ENCODE results near the gene ACTR1B. TPM values are rescaled to one million over a fixed set of nuclear protein-coding genes. Genes with fewer than 3 reads are reported as not detected.
"Not testable (repeated sequence)": the region's sequence is repeated elsewhere in the genome, so short reads cannot be mapped to it uniquely, and the experiment has no call there.

Gene ACTR1B
- total RNA-seq, 2 experiments from 2014 or later = 68.2 to 71.2 TPM

DNA sequence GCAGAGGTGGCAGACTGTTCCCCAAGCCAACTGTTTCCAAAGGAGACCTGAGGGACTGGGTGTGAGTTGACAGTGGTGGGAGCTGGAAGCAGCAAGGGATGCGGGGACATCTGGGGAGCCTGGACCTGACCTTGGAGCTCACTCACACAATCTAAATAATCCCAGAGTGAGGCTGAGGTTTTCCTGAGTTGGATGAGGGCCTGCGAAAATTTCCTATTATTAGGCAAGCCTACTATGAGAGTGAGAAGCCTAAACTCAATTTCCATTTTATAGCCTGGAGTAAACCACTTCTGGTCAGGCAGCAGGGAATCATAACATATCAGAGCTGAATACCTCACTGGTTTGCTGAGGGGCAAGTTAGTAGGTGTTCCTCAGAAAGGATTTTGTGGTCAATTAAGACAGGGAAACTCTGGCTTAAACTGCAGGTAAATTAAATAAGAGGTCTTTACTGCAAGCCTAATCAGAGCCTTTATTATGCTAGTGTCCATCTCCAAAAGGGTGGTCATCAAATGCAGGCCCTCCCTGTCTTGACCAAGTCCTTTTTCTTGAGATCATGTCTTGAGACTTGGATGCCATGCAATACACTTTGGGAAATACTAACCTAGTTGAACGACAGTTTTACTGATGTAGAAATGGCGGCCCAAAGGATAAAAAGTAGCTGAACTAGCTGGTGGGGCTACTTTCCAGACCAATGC lies 19.7 kb downstream of the ACTR1B start:
- BruUV-seq (replicated peaks) = no TSS peak
- H2AFZ ChIP-seq (ENCODE audit: low read length) = no peak overlapping the region
- peaks cover 24% of the 10 kb centered on the region for H3K36me3 ChIP-seq (ENCODE audit: insufficient read depth, low read length)
- POLR2A ChIA-PET = interaction anchor here (1.5 kb wide), 1 partner anchor 20 kb away, joined by 6 read pairs; no protein-coding TSS in a partner anchor
- intact Hi-C loops (cut with micrococcal nuclease; ENCODE audit: unreplicated experiment) = no loop called here
- TF ChIP-seq CTCF (conservative IDR thresholded peaks at IDR 0.05; ENCODE audit: low read length) (no peak), EZH2phosphoT487 (IDR thresholded peaks at IDR 0.05; ENCODE audit: borderline replicate concordance, low read depth, low read length) (no peak)
- H3K4me1 ChIP-seq (ENCODE audit: insufficient read depth, low read length, poor library complexity, severe bottlenecking) = peaks cover 20% of the 10 kb centered on the region
- no peak overlapping the region for H3K4me2 ChIP-seq (ENCODE audit: low read length)
- no peak overlapping the region for H3K4me3 ChIP-seq (ENCODE audit: low read depth, low read length, poor library complexity, severe bottlenecking)
- H4K20me1 ChIP-seq (ENCODE audit: insufficient read depth, low read length) = no peaks in the 10 kb centered on the region
- no peaks in the 10 kb centered on the region for H3K9me3 ChIP-seq (ENCODE audit: low read length)
- CTCF ChIA-PET (ENCODE audit: unreplicated experiment) = no interaction called here
- no peak overlapping the region for H3K27ac ChIP-seq (ENCODE audit: low read depth, low read length, poor library complexity, severe bottlenecking)
- no peak for DNase-seq (ENCODE audit: low spot score)
- H3K9me2 ChIP-seq (ENCODE audit: insufficient read depth, low read length) = no peaks in the 10 kb centered on the region
- H3K79me2 ChIP-seq (ENCODE audit: insufficient read depth, low read depth, low read length) = peaks cover 16% of the 10 kb centered on the region

DNA sequence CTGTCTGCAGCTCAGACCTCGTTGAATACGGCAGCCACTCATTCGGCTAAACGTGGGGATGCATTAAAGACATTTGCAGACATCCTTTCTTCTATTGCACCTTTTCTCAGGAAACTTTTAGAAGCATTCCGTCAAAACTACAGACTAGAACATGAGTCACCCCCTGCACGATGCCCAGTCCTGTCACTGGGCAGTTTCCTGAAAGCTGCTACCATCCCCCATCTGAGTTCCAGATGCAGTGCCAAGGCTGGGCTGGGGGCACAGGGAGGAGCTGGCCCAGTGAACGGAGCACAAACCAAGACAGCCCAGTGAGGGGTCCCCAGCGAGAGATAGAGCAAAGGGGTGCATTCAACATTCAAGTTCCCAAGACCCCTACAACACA lies 37.8 kb downstream of the ACTR1B start:
- H3K79me2 ChIP-seq (ENCODE audit: insufficient read depth, low read depth, low read length); H3K27ac ChIP-seq (ENCODE audit: low read depth, low read length, poor library complexity, severe bottlenecking); H3K4me2 ChIP-seq (ENCODE audit: low read length); POLR2A ChIA-PET; BruUV-seq (replicated peaks); H3K9me2 ChIP-seq (ENCODE audit: insufficient read depth, low read length); H4K20me1 ChIP-seq (ENCODE audit: insufficient read depth, low read length); intact Hi-C loops (cut with micrococcal nuclease; ENCODE audit: unreplicated experiment); CTCF ChIA-PET (ENCODE audit: unreplicated experiment); H3K4me1 ChIP-seq (ENCODE audit: insufficient read depth, low read length, poor library complexity, severe bottlenecking); H3K4me3 ChIP-seq (ENCODE audit: low read depth, low read length, poor library complexity, severe bottlenecking); H2AFZ ChIP-seq (ENCODE audit: low read length); H3K36me3 ChIP-seq (ENCODE audit: insufficient read depth, low read length); DNase-seq (ENCODE audit: low spot score); H3K9me3 ChIP-seq (ENCODE audit: low read length): not testable (repeated sequence)

GRCh38 chr2:97625354-97626048 lies 38.3 kb downstream of the ACTR1B start:
- H2AFZ ChIP-seq (ENCODE audit: low read length); intact Hi-C loops (cut with micrococcal nuclease; ENCODE audit: unreplicated experiment); BruUV-seq (replicated peaks); DNase-seq (ENCODE audit: low spot score); H4K20me1 ChIP-seq (ENCODE audit: insufficient read depth, low read length); H3K9me2 ChIP-seq (ENCODE audit: insufficient read depth, low read length); H3K4me3 ChIP-seq (ENCODE audit: low read depth, low read length, poor library complexity, severe bottlenecking); H3K9me3 ChIP-seq (ENCODE audit: low read length); H3K4me2 ChIP-seq (ENCODE audit: low read length); H3K4me1 ChIP-seq (ENCODE audit: insufficient read depth, low read length, poor library complexity, severe bottlenecking); H3K27ac ChIP-seq (ENCODE audit: low read depth, low read length, poor library complexity, severe bottlenecking); POLR2A ChIA-PET; H3K36me3 ChIP-seq (ENCODE audit: insufficient read depth, low read length); H3K79me2 ChIP-seq (ENCODE audit: insufficient read depth, low read depth, low read length); CTCF ChIA-PET (ENCODE audit: unreplicated experiment): not testable (repeated sequence)

- intact Hi-C loops (cut with micrococcal nuclease; ENCODE audit: unreplicated experiment); H3K36me3 ChIP-seq (ENCODE audit: insufficient read depth, low read length); CTCF ChIA-PET (ENCODE audit: unreplicated experiment); DNase-seq (ENCODE audit: low spot score); H3K79me2 ChIP-seq (ENCODE audit: insufficient read depth, low read depth, low read length); H3K4me3 ChIP-seq (ENCODE audit: low read depth, low read length, poor library complexity, severe bottlenecking); H3K27ac ChIP-seq (ENCODE audit: low read depth, low read length, poor library complexity, severe bottlenecking); H3K4me2 ChIP-seq (ENCODE audit: low read length); H4K20me1 ChIP-seq (ENCODE audit: insufficient read depth, low read length); H3K9me2 ChIP-seq (ENCODE audit: insufficient read depth, low read length); BruUV-seq (replicated peaks); POLR2A ChIA-PET; H2AFZ ChIP-seq (ENCODE audit: low read length); H3K9me3 ChIP-seq (ENCODE audit: low read length); H3K4me1 ChIP-seq (ENCODE audit: insufficient read depth, low read length, poor library complexity, severe bottlenecking): not testable (repeated sequence)
Measured at GRCh38 chr2:97622976-97623375, 40.9 kb downstream of the ACTR1B start.

GRCh38 chr2:97620492-97620891 lies 43.4 kb downstream of the ACTR1B start:
- H3K27ac ChIP-seq (ENCODE audit: low read depth, low read length, poor library complexity, severe bottlenecking); H3K36me3 ChIP-seq (ENCODE audit: insufficient read depth, low read length); H3K4me3 ChIP-seq (ENCODE audit: low read depth, low read length, poor library complexity, severe bottlenecking); CTCF ChIA-PET (ENCODE audit: unreplicated experiment); H4K20me1 ChIP-seq (ENCODE audit: insufficient read depth, low read length); H3K4me1 ChIP-seq (ENCODE audit: insufficient read depth, low read length, poor library complexity, severe bottlenecking); DNase-seq (ENCODE audit: low spot score); intact Hi-C loops (cut with micrococcal nuclease; ENCODE audit: unreplicated experiment); POLR2A ChIA-PET; H3K9me3 ChIP-seq (ENCODE audit: low read length); BruUV-seq (replicated peaks); H3K9me2 ChIP-seq (ENCODE audit: insufficient read depth, low read length); H3K4me2 ChIP-seq (ENCODE audit: low read length); H2AFZ ChIP-seq (ENCODE audit: low read length); H3K79me2 ChIP-seq (ENCODE audit: insufficient read depth, low read depth, low read length): not testable (repeated sequence)

All from OCI-LY7 (cell line).